RWPE2 (cell line): Measurements from ENCODE around the gene ITGAE.

Experiments
- ATAC-seq: fragments of 200-7000 bp; cut with Tn5 transposase; 3 replicates; pipeline ENCODE4 v1.9.1; 2021; ENCODE audit warnings: low read depth
- DNase-seq: peaks from one replicate; pipeline ENCODE4 v3.0.0-alpha.2; 2020; ENCODE audit warnings: low spot score
- H3K27ac ChIP-seq: fragments of 450-650 bp; 2 replicates; pipeline ENCODE4 v1.5.1; 2017; ENCODE audit warnings: mild to moderate bottlenecking; ENCODE audit not compliant: poor library complexity, severe bottlenecking
- H3K27me3 ChIP-seq: fragments of 250-450 bp; sonication (Bioruptor Pico); 2 replicates; pipeline ENCODE4 v1.5.1; 2021; ENCODE audit warnings: mild to moderate bottlenecking, moderate library complexity; ENCODE audit not compliant: insufficient read depth, poor library complexity, severe bottlenecking
- H3K36me3 ChIP-seq: fragments of 250-450 bp; sonication (Bioruptor Pico); 2 replicates; pipeline ENCODE4 v1.5.1; 2020; ENCODE audit warnings: low read depth, mild to moderate bottlenecking, moderate library complexity
- H3K4me1 ChIP-seq: fragments of 250-450 bp; sonication (Bioruptor Pico); 2 replicates; pipeline ENCODE4 v1.5.1; 2021; ENCODE audit warnings: mild to moderate bottlenecking, moderate library complexity; ENCODE audit not compliant: insufficient read depth, poor library complexity, severe bottlenecking
- H3K4me3 ChIP-seq: fragments of 250-450 bp; sonication (Bioruptor Pico); 2 replicates; pipeline ENCODE4 v1.5.1; 2021; ENCODE audit warnings: mild to moderate bottlenecking, moderate library complexity; ENCODE audit not compliant: severe bottlenecking
- H3K9me3 ChIP-seq: fragments of 250-450 bp; sonication (Bioruptor Pico); 2 replicates; pipeline ENCODE4 v1.5.1; 2021; ENCODE audit warnings: mild to moderate bottlenecking, moderate library complexity; ENCODE audit not compliant: severe bottlenecking
- TF ChIP-seq, protein P1 (sequence below): fragments of 450-650 bp; IDR thresholded peaks from one replicate; pipeline ENCODE4 v1.5.1; 2017; ENCODE audit warnings: mild to moderate bottlenecking, moderate library complexity; ENCODE audit not compliant: poor library complexity, severe bottlenecking

ITGAE gene

GRCh38 chr17:3679531-3680126, 121.4 kb downstream of the ITGAE start:
- H3K9me3 ChIP-seq, result no peaks in the 10 kb centered on the region
- DNase-seq (no peak), ATAC-seq (peak; percentile 29; the same call in 2 of the 3 replicates)
- no peaks in the 10 kb centered on the region for H3K36me3 ChIP-seq
- no peak overlapping the region for H3K4me3 ChIP-seq
- TF ChIP-seq, protein P1, sequence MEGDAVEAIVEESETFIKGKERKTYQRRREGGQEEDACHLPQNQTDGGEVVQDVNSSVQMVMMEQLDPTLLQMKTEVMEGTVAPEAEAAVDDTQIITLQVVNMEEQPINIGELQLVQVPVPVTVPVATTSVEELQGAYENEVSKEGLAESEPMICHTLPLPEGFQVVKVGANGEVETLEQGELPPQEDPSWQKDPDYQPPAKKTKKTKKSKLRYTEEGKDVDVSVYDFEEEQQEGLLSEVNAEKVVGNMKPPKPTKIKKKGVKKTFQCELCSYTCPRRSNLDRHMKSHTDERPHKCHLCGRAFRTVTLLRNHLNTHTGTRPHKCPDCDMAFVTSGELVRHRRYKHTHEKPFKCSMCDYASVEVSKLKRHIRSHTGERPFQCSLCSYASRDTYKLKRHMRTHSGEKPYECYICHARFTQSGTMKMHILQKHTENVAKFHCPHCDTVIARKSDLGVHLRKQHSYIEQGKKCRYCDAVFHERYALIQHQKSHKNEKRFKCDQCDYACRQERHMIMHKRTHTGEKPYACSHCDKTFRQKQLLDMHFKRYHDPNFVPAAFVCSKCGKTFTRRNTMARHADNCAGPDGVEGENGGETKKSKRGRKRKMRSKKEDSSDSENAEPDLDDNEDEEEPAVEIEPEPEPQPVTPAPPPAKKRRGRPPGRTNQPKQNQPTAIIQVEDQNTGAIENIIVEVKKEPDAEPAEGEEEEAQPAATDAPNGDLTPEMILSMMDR, result no peak
- no peaks in the 10 kb centered on the region for H3K27me3 ChIP-seq
- no peak overlapping the region for H3K27ac ChIP-seq
- no peaks in the 10 kb centered on the region for H3K4me1 ChIP-seq

DNA sequence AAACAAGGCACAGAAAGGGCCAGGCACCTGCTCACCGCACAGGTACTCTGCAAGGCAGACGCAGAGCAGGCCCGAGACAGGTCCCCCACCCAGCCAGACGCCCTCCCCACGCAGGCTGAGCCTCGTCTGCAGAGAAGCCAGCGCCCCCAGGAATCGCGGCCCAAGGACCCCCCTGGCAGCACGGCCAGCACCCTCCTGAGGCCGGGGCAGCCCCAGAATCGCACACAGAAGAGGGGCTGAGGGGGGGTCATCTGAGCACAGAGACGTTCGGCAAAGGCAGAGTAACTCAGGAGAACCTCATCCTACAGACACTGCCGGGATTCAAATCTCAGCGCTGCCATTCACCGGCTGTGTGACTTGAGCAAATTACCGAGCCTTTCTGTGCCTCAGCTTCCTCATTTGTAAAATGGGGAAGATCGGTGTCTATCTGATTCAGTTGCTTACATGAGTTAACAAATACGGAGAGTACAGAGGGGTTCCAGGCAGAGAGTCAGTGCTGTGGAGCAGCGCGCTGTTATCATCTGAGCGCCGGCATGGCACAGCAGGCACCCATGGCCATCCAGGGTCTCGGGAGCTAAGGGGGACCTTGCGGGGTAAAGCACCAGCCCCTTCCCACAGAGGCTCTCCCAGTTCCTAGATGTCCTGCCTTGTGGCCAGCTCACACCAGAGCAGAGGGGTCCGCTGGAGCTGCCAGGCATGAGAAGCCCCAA, 122.0 kb downstream of the ITGAE start:
- TF ChIP-seq, protein P1, result no peak
- Histone ChIP-seq H3K4me1 (no peaks in the 10 kb centered on the region), H3K4me3 (no peak overlapping the region), H3K36me3 (no peaks in the 10 kb centered on the region), H3K27me3 (no peaks in the 10 kb centered on the region), H3K9me3 (no peaks in the 10 kb centered on the region), H3K27ac (no peak overlapping the region)
- DNase-seq, result no peak
- ATAC-seq, result no peak

DNA sequence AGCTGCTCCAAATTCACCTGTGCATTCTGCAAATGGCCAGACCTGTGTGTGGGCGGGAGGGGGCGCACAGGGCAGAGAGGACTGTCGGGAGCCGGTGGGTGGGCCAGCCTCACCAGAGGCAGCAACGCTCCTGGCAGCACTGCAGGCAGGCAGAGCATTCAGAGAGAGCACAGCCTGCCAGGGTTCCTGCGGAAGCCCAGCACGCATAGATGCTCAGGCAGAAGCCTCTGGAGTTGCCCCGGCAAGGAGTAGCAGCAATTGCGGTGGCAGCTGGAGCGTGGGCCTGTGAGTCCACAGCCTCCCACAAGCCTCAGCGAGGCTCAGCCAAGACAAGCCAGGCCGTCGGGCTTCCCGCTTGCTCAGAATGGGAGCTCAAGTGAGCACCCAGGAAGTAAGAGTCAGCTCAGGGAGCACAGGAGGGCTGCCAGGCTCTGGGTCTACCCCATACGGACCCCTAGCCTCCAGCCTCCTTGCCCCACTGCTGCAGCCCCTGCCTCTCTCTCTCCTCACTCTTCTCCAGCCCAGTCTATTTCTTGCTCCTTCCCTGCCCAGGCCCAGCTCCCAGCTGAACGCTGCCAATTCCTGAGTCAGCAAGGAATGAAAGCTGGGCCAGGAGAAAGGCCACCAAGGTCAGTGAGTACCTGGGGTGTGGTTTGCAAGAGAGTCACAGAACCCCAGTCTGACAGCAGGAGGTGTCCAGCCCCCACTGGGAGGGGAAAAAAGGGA, 122.7 kb downstream of the ITGAE start:
- no peak for DNase-seq
- TF ChIP-seq, protein P1, result no peak
- peak; percentile 52 for ATAC-seq
- Histone ChIP-seq H3K27ac (no peak overlapping the region), H3K4me3 (no peak overlapping the region), H3K4me1 (no peaks in the 10 kb centered on the region), H3K9me3 (no peaks in the 10 kb centered on the region), H3K36me3 (no peaks in the 10 kb centered on the region), H3K27me3 (no peaks in the 10 kb centered on the region)

DNA sequence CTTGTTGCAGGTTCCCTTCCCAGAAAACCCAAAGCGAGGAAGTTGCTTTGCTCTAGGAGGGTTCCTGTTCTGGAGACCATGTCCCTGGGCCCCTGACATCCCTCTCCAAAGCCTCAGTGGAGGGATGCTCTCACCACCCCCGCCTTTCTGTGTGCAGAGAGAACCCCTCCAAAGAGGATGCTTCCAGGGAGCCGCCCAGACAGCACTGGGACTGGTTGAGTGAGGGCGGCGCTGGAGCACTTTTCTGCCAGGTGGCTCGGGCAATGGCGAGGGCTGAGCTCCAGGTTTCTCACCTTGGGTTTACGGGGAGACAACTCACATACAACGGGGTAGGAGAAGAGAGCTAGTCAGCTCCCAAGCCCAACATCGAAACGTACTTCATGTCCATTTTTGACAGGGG, 125.1 kb downstream of the ITGAE start:
- Histone ChIP-seq H3K27ac (no peak overlapping the region), H3K4me1 (no peaks in the 10 kb centered on the region), H3K9me3 (no peaks in the 10 kb centered on the region), H3K36me3 (peaks cover under 1% of the 10 kb centered on the region; the same call in 1 of the 2 replicates), H3K27me3 (no peaks in the 10 kb centered on the region), H3K4me3 (no peak overlapping the region)
- ATAC-seq, result no peak
- TF ChIP-seq, protein P1, result no peak
- DNase-seq, result no peak
